Prostate gland (tissue), 2 donors: ENCODE results near the gene SP5. TPM values are rescaled to one million over a fixed set of nuclear protein-coding genes. Genes with fewer than 3 reads are reported as not detected.

Experiments
- DNase-seq: peaks from one replicate; pipeline ENCODE4 v3.0.0-alpha.2; 2019; ENCODE audit warnings: low spot score
- H3K27ac ChIP-seq, 2 donors: fragments of 200-600 bp; sonication (generic); 2 replicates each; pipeline ENCODE4 v1.5.1; 2017 to 2019
- H3K27me3 ChIP-seq: fragments of 200-600 bp; sonication (generic); replicated peaks from 2 replicates; pipeline ENCODE4 v1.5.1; 2019; ENCODE audit not compliant: insufficient read depth
- H3K36me3 ChIP-seq, 2 donors: fragments of 200-600 bp; sonication (generic); 1 replicate in 1 of 2; 2 replicates in 1 of 2; pipeline versions ENCODE4 v1.5.1 to v1.8.1; 2017 to 2019
- H3K4me1 ChIP-seq: fragments of 200-600 bp; sonication (generic); replicated peaks from 2 replicates; pipeline ENCODE4 v1.5.1; 2019
- H3K4me3 ChIP-seq, 2 donors: fragments of 200-600 bp; sonication (generic); 2 replicates each; pipeline ENCODE4 v1.5.1; 2017 to 2019
- H3K9me3 ChIP-seq: fragments of 200-600 bp; sonication (generic); 2 replicates; pipeline ENCODE4 v1.5.1; 2017
- POLR2A ChIP-seq: fragments of 450-650 bp; IDR thresholded peaks from one replicate; pipeline ENCODE4 v1.6.1; 2016; ENCODE audit warnings: antibody characterized with exemption, mild to moderate bottlenecking
- POLR2AphosphoS5 ChIP-seq: sonication (generic); formaldehyde crosslinking; IDR thresholded peaks from one replicate; pipeline ENCODE4 v1.6.1; 2017; ENCODE audit warnings: antibody characterized with exemption
- WGBS: methylation state at CpG from one replicate; pipeline ENCODE4 v1.1.5; 2018; 5-methylcytosine and 5-hydroxymethylcytosine counted together
- intact Hi-C: fragments of 100-400 bp; cut with DNase I; formaldehyde crosslinking; loops from one replicate; pipeline ENCODE4 v1.14.2; 2022
- total RNA-seq, 2 donors: library from RNA; depleted of rRNA; stranded (reverse); fragments of >200 nt; gene quantifications; one replicate each; pipeline ENCODE4 v1.1.0, GENCODE V29; 2016
- TF ChIP-seq, protein P1 (sequence below), 4 experiments: fragments of 200-600 bp in 2 of 4; fragments of 450-650 bp in 2 of 4; sonication (generic) in 2 of 4; IDR thresholded peaks; 1 replicate in 3 of 4; 2 replicates in 1 of 4; pipeline ENCODE4 v1.5.1; 2016 to 2019; ENCODE audit warnings: antibody characterized with exemption in 4 of 4, mild to moderate bottlenecking in 2 of 4, moderate library complexity in 2 of 4

SP5 gene
- total RNA-seq, 2 donors from 2014 or later = 4.2 to 8.4 TPM

DNA sequence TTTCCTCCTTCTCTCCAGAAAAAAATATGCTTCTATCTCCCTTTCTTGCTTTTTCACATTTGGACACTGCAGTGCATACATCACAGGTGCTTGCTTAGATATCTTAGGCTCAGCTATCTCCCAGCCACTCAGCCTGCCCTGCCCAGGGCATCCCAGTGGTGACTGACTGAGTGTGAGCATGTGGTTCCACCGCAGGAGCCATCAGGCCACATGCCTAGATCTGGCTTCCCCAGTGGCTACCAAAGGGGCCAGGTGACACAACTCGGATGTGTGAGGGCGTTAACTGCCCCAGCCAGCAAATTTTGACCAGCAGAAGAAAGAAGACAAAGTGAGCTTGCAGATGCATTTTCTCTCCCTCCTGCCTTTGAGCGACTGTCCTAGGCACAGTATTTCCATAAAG is 25.5 kb downstream of the SP5 start:
- no peaks in the 10 kb centered on the region for H3K36me3 ChIP-seq
- H3K4me3 ChIP-seq = no peak overlapping the region
- 85% methylated on average over 4 of the region's 4 CpGs for WGBS
- no peaks in the 10 kb centered on the region for H3K9me3 ChIP-seq
- no peaks in the 10 kb centered on the region for H3K4me1 ChIP-seq
- H3K27ac ChIP-seq = no peak overlapping the region
- TF ChIP-seq POLR2A = no peak
- TF ChIP-seq POLR2AphosphoS5 = no peak
- TF ChIP-seq, protein P1, sequence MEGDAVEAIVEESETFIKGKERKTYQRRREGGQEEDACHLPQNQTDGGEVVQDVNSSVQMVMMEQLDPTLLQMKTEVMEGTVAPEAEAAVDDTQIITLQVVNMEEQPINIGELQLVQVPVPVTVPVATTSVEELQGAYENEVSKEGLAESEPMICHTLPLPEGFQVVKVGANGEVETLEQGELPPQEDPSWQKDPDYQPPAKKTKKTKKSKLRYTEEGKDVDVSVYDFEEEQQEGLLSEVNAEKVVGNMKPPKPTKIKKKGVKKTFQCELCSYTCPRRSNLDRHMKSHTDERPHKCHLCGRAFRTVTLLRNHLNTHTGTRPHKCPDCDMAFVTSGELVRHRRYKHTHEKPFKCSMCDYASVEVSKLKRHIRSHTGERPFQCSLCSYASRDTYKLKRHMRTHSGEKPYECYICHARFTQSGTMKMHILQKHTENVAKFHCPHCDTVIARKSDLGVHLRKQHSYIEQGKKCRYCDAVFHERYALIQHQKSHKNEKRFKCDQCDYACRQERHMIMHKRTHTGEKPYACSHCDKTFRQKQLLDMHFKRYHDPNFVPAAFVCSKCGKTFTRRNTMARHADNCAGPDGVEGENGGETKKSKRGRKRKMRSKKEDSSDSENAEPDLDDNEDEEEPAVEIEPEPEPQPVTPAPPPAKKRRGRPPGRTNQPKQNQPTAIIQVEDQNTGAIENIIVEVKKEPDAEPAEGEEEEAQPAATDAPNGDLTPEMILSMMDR (IDR thresholded peaks at IDR 0.05) = no peak
- intact Hi-C loops = no loop called here
- H3K27me3 ChIP-seq = no peaks in the 10 kb centered on the region
- no peak for DNase-seq

DNA sequence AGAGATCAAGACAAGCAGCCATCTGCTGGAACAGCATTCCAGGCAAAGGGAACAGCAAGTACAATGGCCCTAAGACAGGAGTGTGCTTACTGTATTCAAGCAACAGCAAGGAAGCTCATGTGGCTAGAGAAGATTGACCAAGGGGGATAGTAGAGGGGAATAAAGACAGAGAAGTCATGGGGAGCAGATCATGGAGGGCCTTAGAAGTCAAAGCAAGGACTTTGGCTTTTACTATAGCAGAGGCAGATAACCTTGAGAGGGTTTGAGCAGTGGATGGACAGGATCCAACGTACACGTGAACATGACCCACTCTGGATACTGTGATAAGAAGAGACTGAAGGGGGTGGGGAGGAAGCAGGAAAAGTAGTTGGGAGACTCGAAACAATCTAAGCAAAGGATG is 26.9 kb downstream of the SP5 start:
- H3K36me3 ChIP-seq = no peaks in the 10 kb centered on the region
- no peaks in the 10 kb centered on the region for H3K9me3 ChIP-seq
- TF ChIP-seq POLR2A (no peak), POLR2AphosphoS5 (no peak)
- TF ChIP-seq, protein P1 (IDR thresholded peaks at IDR 0.05) = no peak
- no peaks in the 10 kb centered on the region for H3K4me1 ChIP-seq
- DNase-seq = no peak
- no peak overlapping the region for H3K27ac ChIP-seq
- 88% methylated on average over 3 of the region's 3 CpGs for WGBS
- H3K4me3 ChIP-seq = no peak overlapping the region
- H3K27me3 ChIP-seq = no peaks in the 10 kb centered on the region
- intact Hi-C loops = no loop called here

DNA sequence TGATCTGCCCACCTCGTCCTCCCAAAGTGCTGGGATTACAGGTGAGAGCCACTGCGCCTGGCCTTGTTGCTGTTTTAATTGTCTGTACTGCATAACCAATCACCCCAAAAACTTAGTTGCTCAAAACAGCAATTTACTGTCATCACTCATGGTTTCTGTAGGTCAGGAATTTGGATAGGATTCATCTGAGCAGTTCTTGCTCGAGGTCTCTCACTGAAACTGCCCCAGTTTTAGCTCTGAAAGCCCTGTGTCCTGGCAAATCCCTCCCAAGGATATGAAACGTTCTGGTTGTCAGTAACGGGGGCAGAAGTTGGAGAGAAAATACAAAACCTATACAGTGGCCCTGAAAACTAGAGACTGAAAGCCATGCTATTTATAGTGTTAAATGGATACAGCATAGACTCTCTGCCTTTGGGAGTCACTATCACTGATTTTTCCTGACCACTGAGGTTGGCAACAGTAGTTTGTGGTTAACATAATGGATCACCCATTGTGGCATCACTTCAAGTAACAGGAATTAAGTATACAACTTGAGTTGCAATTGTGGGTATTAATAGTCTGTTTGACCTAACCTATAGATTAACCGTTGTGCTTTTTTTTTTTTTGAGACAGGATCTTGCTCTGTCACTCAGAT is 27.9 kb downstream of the SP5 start:
- intact Hi-C loops = no loop called here
- 87% methylated on average over 6 of the region's 6 CpGs for WGBS
- DNase-seq = no peak
- Histone ChIP-seq H3K4me1 (no peaks in the 10 kb centered on the region), H3K9me3 (no peaks in the 10 kb centered on the region), H3K36me3 (no peaks in the 10 kb centered on the region), H3K27me3 (no peaks in the 10 kb centered on the region), H3K27ac (no peak overlapping the region), H3K4me3 (no peak overlapping the region)
- TF ChIP-seq, protein P1 (IDR thresholded peaks at IDR 0.05) = no peak
- TF ChIP-seq POLR2AphosphoS5 (no peak), POLR2A (no peak)

DNA sequence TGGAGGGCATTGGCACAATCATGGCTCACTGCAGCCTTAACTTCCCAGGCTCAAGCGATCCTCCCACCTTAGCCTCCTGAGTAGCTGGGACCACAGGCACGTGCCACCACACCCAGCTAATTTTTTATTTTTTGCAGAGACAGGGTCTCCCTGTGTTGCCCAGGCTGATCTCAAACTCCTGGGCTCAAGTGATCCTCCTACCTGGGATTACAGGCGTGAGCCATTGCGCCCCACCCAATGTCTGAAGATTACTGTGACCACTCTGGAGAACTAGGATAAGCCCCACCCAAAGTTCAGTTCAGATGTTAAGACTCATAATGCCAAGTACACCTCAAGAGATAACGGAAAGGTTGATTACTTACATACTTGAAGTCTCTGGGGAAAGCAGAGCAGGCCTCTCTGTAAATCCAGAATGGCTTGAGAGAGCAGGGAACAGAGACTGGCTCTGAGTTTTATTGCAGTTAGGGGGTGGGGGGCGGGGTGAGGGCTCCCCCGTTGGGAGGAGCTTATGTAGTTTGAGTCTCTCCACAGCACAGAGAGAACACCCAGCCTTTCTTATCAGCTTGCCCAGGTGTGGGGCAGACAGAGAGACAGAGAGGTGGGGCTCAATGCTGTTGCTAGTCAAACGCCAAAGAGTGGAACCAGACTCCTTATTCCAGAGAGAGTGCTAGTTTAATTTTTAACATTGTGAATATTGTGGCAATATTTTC is 28.5 kb downstream of the SP5 start:
- no peaks in the 10 kb centered on the region for H3K4me1 ChIP-seq
- no peak for DNase-seq
- H3K36me3 ChIP-seq = no peaks in the 10 kb centered on the region
- no peaks in the 10 kb centered on the region for H3K27me3 ChIP-seq
- no peak overlapping the region for H3K27ac ChIP-seq
- H3K4me3 ChIP-seq = no peak overlapping the region
- TF ChIP-seq, protein P1 (IDR thresholded peaks at IDR 0.05) = no peak
- TF ChIP-seq POLR2A (no peak), POLR2AphosphoS5 (no peak)
- 73% methylated on average over 8 of the region's 8 CpGs for whole genome bisulfite sequencing
- intact Hi-C loops = no loop called here
- H3K9me3 ChIP-seq = no peaks in the 10 kb centered on the region
